K562 (cell line): Measurements from ENCODE around the gene MAP3K6. TPM values are rescaled to one million over a fixed set of nuclear protein-coding genes. Genes with fewer than 3 reads are reported as not detected.

Experiments
- ATAC-seq: fragments of 200-7000 bp; cut with Tn5 transposase; 3 replicates; pipeline ENCODE4 v1.9.1; 2020; ENCODE audit warnings: moderate library complexity
- BruUV-seq: library from RNA; stranded (reverse); fragments of 400-500 nt; replicated peaks from 2 replicates; lab custom pipeline; 2021; lab: Mats Ljungman, UMichigan
- CTCF ChIA-PET: fragments of 300-600 bp; formaldehyde crosslinking; extraction: SDS; loops from one replicate; lab custom pipeline; 2021; ENCODE audit warnings: low intra/inter-chr PET ratio; lab: Yijun Ruan, JAX
- POLR2A ChIA-PET: fragments of 300-600, 350-650 bp; sonication (Branson Sonifier 250); formaldehyde crosslinking; extraction: SDS; loops from one replicate; lab custom pipeline; 2021; ENCODE audit warnings: antibody characterized with exemption, inconsistent platforms; lab: Yijun Ruan, JAX
- DNase-seq, 4 experiments: peaks; one replicate each; pipeline versions ENCODE4 v3.0.0 to v3.0.0-alpha.2; 2011 to 2018; ENCODE audit warnings: low spot score in 3 of 4, mixed read lengths in 3 of 4; ENCODE audit errors: extremely low read depth in 1 of 4
- FAIRE-seq: peaks from 2 replicates; lab custom pipeline; 2011; peaks lifted over from hg19 to GRCh38; lab: Jason Lieb, UNC
- H2AFZ ChIP-seq: 2 replicates; pipeline ENCODE4 v1.6.0; 2011; ENCODE audit warnings: low read depth, low read length, control low read depth, inconsistent platforms
- H3K27ac ChIP-seq: fragments of 200-600 bp; 3 replicates; pipeline ENCODE4 v1.8.0; 2011; ENCODE audit warnings: low read depth, mild to moderate bottlenecking, control low read depth, inconsistent platforms, low read length, moderate library complexity, mixed read lengths; ENCODE audit errors: extremely low read depth
- H3K27me3 ChIP-seq, 2 experiments: fragments of 300-600 bp in 1 of 2; 2 replicates in 1 of 2; 3 replicates in 1 of 2; pipeline versions ENCODE4 v1.6.0 to v1.8.0; 2011; ENCODE audit warnings: inconsistent platforms in 2 of 2, low read length in 2 of 2, mild to moderate bottlenecking in 1 of 2, mixed read lengths in 1 of 2, moderate library complexity in 1 of 2; ENCODE audit not compliant: control insufficient read depth in 2 of 2, insufficient read depth in 2 of 2
- H3K36me3 ChIP-seq: fragments of 300-600 bp; 3 replicates; pipeline ENCODE4 v1.8.0; 2011; ENCODE audit warnings: mild to moderate bottlenecking, low read length, inconsistent platforms; ENCODE audit not compliant: control insufficient read depth, insufficient read depth
- H3K4me1 ChIP-seq, 2 experiments: fragments of 200-600 bp in 1 of 2; replicated peaks in 1 of 2; 2 replicates in 1 of 2; 3 replicates in 1 of 2; pipeline versions ENCODE4 v1.5.1 to v1.8.0; 2011; ENCODE audit warnings: inconsistent platforms in 2 of 2, low read length in 2 of 2, mild to moderate bottlenecking in 1 of 2, mixed read lengths in 1 of 2, moderate library complexity in 1 of 2; ENCODE audit not compliant: control insufficient read depth in 2 of 2, insufficient read depth in 2 of 2
- H3K4me2 ChIP-seq: 2 replicates; pipeline ENCODE4 v1.6.1; 2011; ENCODE audit warnings: low read length, control low read depth, inconsistent platforms, mixed read lengths; ENCODE audit not compliant: insufficient read depth
- H3K4me3 ChIP-seq: fragments of 200-600 bp; sonication (generic), shearing (Covaris generic); 2 replicates; pipeline ENCODE4 v1.5.1; 2016; ENCODE audit warnings: control low read depth, inconsistent platforms
- H3K79me2 ChIP-seq: fragments of 200-600 bp; 3 replicates; pipeline ENCODE4 v1.8.0; 2011; ENCODE audit warnings: low read length, inconsistent platforms; ENCODE audit not compliant: control insufficient read depth, insufficient read depth
- H3K9ac ChIP-seq, 2 experiments: 2 replicates each; pipeline versions ENCODE4 v1.6.0 to v1.6.1; 2011; ENCODE audit warnings: low read depth in 2 of 2, low read length in 2 of 2, control low read depth in 1 of 2, inconsistent platforms in 1 of 2, mild to moderate bottlenecking in 1 of 2, mixed read lengths in 1 of 2; ENCODE audit not compliant: insufficient read depth in 1 of 2
- H3K9me1 ChIP-seq: one replicate; pipeline ENCODE4 v1.6.0; 2011; ENCODE audit warnings: inconsistent platforms, mild to moderate bottlenecking, low read length, moderate library complexity; ENCODE audit not compliant: control insufficient read depth, insufficient read depth
- H3K9me3 ChIP-seq: replicated peaks from 2 replicates; pipeline ENCODE4 v1.5.1; 2011; ENCODE audit warnings: low read depth, low read length, inconsistent platforms; ENCODE audit not compliant: control insufficient read depth, insufficient read depth
- H4K20me1 ChIP-seq: replicated peaks from 2 replicates; pipeline ENCODE4 v1.6.1; 2011; ENCODE audit warnings: low read length, inconsistent platforms, mixed read lengths; ENCODE audit not compliant: control insufficient read depth, insufficient read depth
- CTCFL ChIP-seq: IDR thresholded peaks from 2 replicates; pipeline ENCODE4 v1.6.1; 2011; ENCODE audit warnings: borderline replicate concordance, low read depth, mild to moderate bottlenecking, moderate library complexity, low read length; ENCODE audit not compliant: insufficient read depth, poor library complexity, severe bottlenecking
- FOXA3 ChIP-seq, 2 experiments: fragments of 450-650 bp in 1 of 2; sonication (generic) in 1 of 2; formaldehyde crosslinking; IDR thresholded peaks in 1 of 2; conservative IDR thresholded peaks in 1 of 2; 2 replicates each; pipeline versions ENCODE4 v1.4.0 to v1.8.0; 2020 to 2022; ENCODE audit warnings: mild to moderate bottlenecking in 2 of 2, missing genetic modification reagents in 1 of 2
- KDM5B ChIP-seq: fragments of 200-600 bp; sonication (generic); IDR thresholded peaks from 2 replicates; pipeline ENCODE4 v1.6.1; 2012; ENCODE audit warnings: low read depth, mild to moderate bottlenecking, moderate library complexity, low read length, control low read depth, inconsistent platforms; ENCODE audit not compliant: insufficient replicate concordance
- LCOR ChIP-seq: sonication (generic); formaldehyde crosslinking; IDR thresholded peaks from 2 replicates; pipeline ENCODE4 v1.8.0; 2022; ENCODE audit warnings: mild to moderate bottlenecking, missing genetic modification reagents
- OTX1 ChIP-seq: fragments of 450-650 bp; formaldehyde crosslinking; IDR thresholded peaks from 2 replicates; pipeline ENCODE4 v1.4.0; 2022; ENCODE audit warnings: mild to moderate bottlenecking
- PATZ1 ChIP-seq: fragments of 250-450 bp; sonication (Bioruptor Pico); IDR thresholded peaks from 2 replicates; pipeline ENCODE4 v1.5.0; 2020; ENCODE audit warnings: mild to moderate bottlenecking, borderline replicate concordance
- POLR2A ChIP-seq: fragments of 450-650 bp; conservative IDR thresholded peaks from 2 replicates; pipeline ENCODE4 v1.6.1; 2016
- POLR2AphosphoS2 ChIP-seq: IDR thresholded peaks from 2 replicates; pipeline ENCODE4 v1.6.1; 2012; ENCODE audit warnings: low read length, improper control_type of control experiment
- POLR2G ChIP-seq: fragments of 200-400 bp; formaldehyde crosslinking; IDR thresholded peaks from 2 replicates; pipeline ENCODE4 v1.6.1; 2017; ENCODE audit warnings: low read depth, mild to moderate bottlenecking, antibody characterized with exemption, low read length, moderate library complexity
- RBFOX2 ChIP-seq: fragments of 200-400 bp; formaldehyde crosslinking; IDR thresholded peaks from 2 replicates; pipeline ENCODE4 v1.6.1; 2017; ENCODE audit warnings: low read depth, mild to moderate bottlenecking, low read length, moderate library complexity
- SAFB2 ChIP-seq: fragments of 200-400 bp; formaldehyde crosslinking; IDR thresholded peaks from 2 replicates; pipeline ENCODE4 v1.6.1; 2018; ENCODE audit warnings: borderline replicate concordance, low read length, low read depth, moderate library complexity; ENCODE audit not compliant: severe bottlenecking
- SRF ChIP-seq, 2 experiments: fragments of 250-450, 450-650 bp in 1 of 2; sonication (Bioruptor Pico) in 1 of 2; sonication (generic) in 1 of 2; formaldehyde crosslinking; IDR thresholded peaks; 2 replicates each; pipeline versions ENCODE4 v1.5.0 to v1.5.1; 2020 to 2022; ENCODE audit warnings: mild to moderate bottlenecking in 1 of 2, missing genetic modification reagents in 1 of 2
- ZC3H4 ChIP-seq: sonication (generic); formaldehyde crosslinking; IDR thresholded peaks from 2 replicates; pipeline ENCODE4 v1.9.0; 2021; ENCODE audit warnings: missing genetic modification reagents, borderline replicate concordance
- ZNF282 ChIP-seq: sonication (generic); formaldehyde crosslinking; IDR thresholded peaks from 2 replicates; pipeline ENCODE4 v1.8.1; 2023; ENCODE audit warnings: missing genetic modification reagents
- WGBS: fragments of 100-300 bp; shearing (Covaris generic); methylation state at CpG from one replicate; pipeline ENCODE4 v1.1.6; 2016; ENCODE audit warnings: low coverage, mixed read lengths; ENCODE audit not compliant: insufficient coverage; ENCODE audit errors: missing lambda C conversion rate; 5-methylcytosine and 5-hydroxymethylcytosine counted together
- in situ Hi-C: fragments of 300-500 bp; cut with MboI; formaldehyde crosslinking; loops from 4 replicates; pipeline ENCODE4 v1.15.0; 2018; ENCODE audit warnings: inconsistent platforms, mixed read lengths
- intact Hi-C: fragments of 100-400 bp; cut with micrococcal nuclease; formaldehyde crosslinking; loops from 2 replicates; pipeline ENCODE4 v1.14.2; 2022
- polyA plus RNA-seq, 8 experiments: library from polyadenylated mRNA; depleted of rRNA in 4 of 8; stranded (reverse) in 5 of 8; unstranded in 3 of 8; fragments of >200 nt; fragmentation: Nextera tagmentation in 2 of 8; fragmentation: Illumina TruSeq in 1 of 8; extraction: Ambion mirVana in 2 of 8; extraction: Trizol in 1 of 8; gene quantifications; 2 replicates each; pipeline versions ENCODE4 v1.2.1 to v1.2.3, GENCODE V29; 2011 to 2014; ENCODE audit warnings: inconsistent platforms in 1 of 8, missing spikeins in 1 of 8
- total RNA-seq, 7 experiments: library from RNA; depleted of rRNA in 6 of 7; stranded (reverse); fragments of >200 nt in 6 of 7; fragmentation: Illumina TruSeq in 2 of 7; extraction: Trizol in 2 of 7; gene quantifications; 2 replicates each; pipeline versions ENCODE4 v1.2.1 to v1.2.3, GENCODE V29; 2011 to 2021; ENCODE audit warnings: low replicate concordance in 1 of 7

MAP3K6 gene
- total and polyA plus RNA-seq, 9 of the 15 experiments (the other 6 are each of a cell fraction or from before 2014, with no cell fraction given): 0.99 to 21.9 (median 7.0) TPM

- ChIA-PET CTCF (interaction anchor here (1.9 kb wide), 1 partner anchor 39 kb away, joined by 7 read pairs; no protein-coding TSS in a partner anchor), POLR2A (interaction anchor here (0.6 to 2.5 kb wide), 4 partner anchors 10 to 32 kb away, joined by 3 to 23 read pairs (median 4); partner anchors contain the start of gene TMEM222)
- H2AFZ ChIP-seq: no peak overlapping the region
- intact Hi-C loops (loop anchor here (2.0 kb wide), 1 partner anchor 61 kb away; no protein-coding TSS in a partner anchor), in situ Hi-C loops (no loop called here)
- H3K9me1 ChIP-seq: no peaks in the 10 kb centered on the region
- DNase-seq: no peak
- no peak overlapping the region for H3K4me3 ChIP-seq
- FAIRE-seq: no peak
- H3K4me1 ChIP-seq: peaks cover 0 to 12% of the 10 kb centered on the region in 2 experiments; a peak in 2 of 5 replicates
- H3K9me3 ChIP-seq: no peaks in the 10 kb centered on the region
- H4K20me1 ChIP-seq: peaks cover 8% of the 10 kb centered on the region; the same call in 1 of the 2 replicates
- no peaks in the 10 kb centered on the region for H3K27me3 ChIP-seq
- peak overlapping the region in 1 of 2 experiments; percentile 19; a peak in 1 of 4 replicates for H3K9ac ChIP-seq
- TF ChIP-seq PATZ1 (CRISPR knock-in tag) (no peak), SAFB2 (no peak), POLR2G (peak; percentile 59), LCOR (CRISPR knock-in tag) (no peak), OTX1 (CRISPR knock-in tag) (no peak), ZC3H4 (CRISPR knock-in tag) (0 out of 2 replicates have a peak, but pooled peaks have one; percentile 19), SRF (CRISPR knock-in tag; IDR thresholded peaks at IDR 0.05) (no peak), KDM5B (no peak), FOXA3 (CRISPR knock-in tag; conservative IDR thresholded peaks at IDR 0.05 in 1 of 2, IDR thresholded peaks at IDR 0.05 in 1 of 2) (no peak), RBFOX2 (peak; percentile 33; the same call in 1 of the 2 replicates), CTCFL (no peak), POLR2A (peak; percentile 34; the same call in 1 of the 2 replicates), ZNF282 (CRISPR knock-in tag) (no peak), POLR2AphosphoS2 (0 out of 2 replicates have a peak, but pooled peaks have one; percentile 54)
- BruUV-seq: no TSS peak
- ATAC-seq: no peak; the same call in 2 of the 3 replicates
- 88% methylated on average over 17 of the region's 17 CpGs for WGBS
- H3K27ac ChIP-seq: no peak overlapping the region
- no peak overlapping the region for H3K4me2 ChIP-seq
- H3K36me3 ChIP-seq: peaks cover 73% of the 10 kb centered on the region; the same call in 2 of the 3 replicates
- peaks cover 11% of the 10 kb centered on the region; the same call in 2 of the 3 replicates for H3K79me2 ChIP-seq
These were observed 33.0 kb downstream of the MAP3K6 start for GRCh38 chr1:27333717-27334279.
